NT2/D1 (cell line): ENCODE data around the gene OR10A5.
"Not testable (repeated sequence)": the region's sequence is repeated elsewhere in the genome, so short reads cannot be mapped to it uniquely, and the experiment has no call there.

Source experiments
- DNase-seq: peaks from one replicate; pipeline ENCODE4 v3.0.0-alpha.2; 2011; ENCODE audit warnings: low read depth, low spot score
- H3K27me3 ChIP-seq: 2 replicates; pipeline ENCODE4 v1.6.0; 2011; ENCODE audit warnings: mild to moderate bottlenecking; ENCODE audit not compliant: insufficient read length, insufficient read depth
- H3K36me3 ChIP-seq: 2 replicates; pipeline ENCODE4 v1.6.1; 2011; ENCODE audit warnings: mild to moderate bottlenecking, low read length, mixed read lengths; ENCODE audit not compliant: insufficient read depth, insufficient read length
- H3K4me1 ChIP-seq: 2 replicates; pipeline ENCODE4 v1.5.1; 2011; ENCODE audit not compliant: insufficient read depth, insufficient read length
- H3K4me3 ChIP-seq: 2 replicates; pipeline ENCODE4 v1.5.1; 2011; ENCODE audit warnings: low read depth; ENCODE audit not compliant: insufficient read length
- H3K9ac ChIP-seq: 2 replicates; pipeline ENCODE4 v1.6.0; 2011; ENCODE audit warnings: low read depth; ENCODE audit not compliant: insufficient read length
- H3K9me3 ChIP-seq: 2 replicates; pipeline ENCODE4 v1.5.1; 2011; ENCODE audit warnings: mild to moderate bottlenecking, low read length; ENCODE audit not compliant: insufficient read depth
- SUZ12 ChIP-seq: IDR thresholded peaks from 2 replicates; pipeline ENCODE4 v1.6.1; 2011; ENCODE audit not compliant: insufficient read length, insufficient read depth; ENCODE audit errors: extremely low read depth
- YY1 ChIP-seq: IDR thresholded peaks from 2 replicates; pipeline ENCODE4 v1.6.1; 2011; ENCODE audit not compliant: insufficient read length, insufficient read depth
- ZNF274 ChIP-seq: IDR thresholded peaks from 2 replicates; pipeline ENCODE4 v1.6.1; 2011; ENCODE audit warnings: mild to moderate bottlenecking, low read depth, low read length

Gene OR10A5

DNA sequence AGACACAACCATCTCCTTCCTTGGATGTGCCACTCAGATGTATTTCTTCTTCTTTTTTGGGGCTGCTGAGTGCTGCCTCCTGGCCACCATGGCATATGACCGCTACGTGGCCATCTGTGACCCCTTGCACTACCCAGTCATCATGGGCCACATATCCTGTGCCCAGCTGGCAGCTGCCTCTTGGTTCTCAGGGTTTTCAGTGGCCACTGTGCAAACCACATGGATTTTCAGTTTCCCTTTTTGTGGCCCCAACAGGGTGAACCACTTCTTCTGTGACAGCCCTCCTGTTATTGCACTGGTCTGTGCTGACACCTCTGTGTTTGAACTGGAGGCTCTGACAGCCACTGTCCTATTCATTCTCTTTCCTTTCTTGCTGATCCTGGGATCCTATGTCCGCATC lies 31.4 kb downstream of the OR10A5 start:
- no peak overlapping the region for H3K9ac ChIP-seq
- TF ChIP-seq SUZ12: no peak
- TF ChIP-seq ZNF274: no peak
- no peak for TF ChIP-seq YY1
- H3K4me3 ChIP-seq: no peak overlapping the region
- H3K4me1 ChIP-seq: no peaks in the 10 kb centered on the region
- no peak for DNase-seq
- no peaks in the 10 kb centered on the region for H3K9me3 ChIP-seq
- no peaks in the 10 kb centered on the region for H3K36me3 ChIP-seq
- H3K27me3 ChIP-seq: no peaks in the 10 kb centered on the region

DNA sequence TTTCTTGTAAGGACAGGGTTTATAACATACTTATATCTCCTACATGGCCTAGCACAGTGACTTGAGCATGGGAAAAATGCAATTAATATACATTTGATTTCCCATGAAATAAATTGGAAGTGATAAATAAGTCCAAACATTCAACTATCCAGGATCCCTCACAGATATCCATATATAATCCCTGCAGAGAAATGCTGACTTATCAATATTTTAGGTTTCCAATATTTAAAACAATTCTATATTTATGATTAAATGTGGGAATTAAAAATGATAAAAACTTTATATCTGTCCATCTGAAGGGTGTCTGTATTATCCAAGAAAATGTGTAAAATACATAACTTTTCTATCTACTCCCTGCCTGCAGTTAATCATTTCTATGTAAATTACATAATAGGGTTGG lies 37.3 kb downstream of the OR10A5 start:
- Histone ChIP-seq H3K9me3 (no peaks in the 10 kb centered on the region), H3K4me1 (no peaks in the 10 kb centered on the region), H3K27me3 (no peaks in the 10 kb centered on the region), H3K9ac (no peak overlapping the region), H3K36me3 (no peaks in the 10 kb centered on the region), H3K4me3 (no peak overlapping the region)
- TF ChIP-seq SUZ12: no peak
- TF ChIP-seq ZNF274: no peak
- no peak for DNase-seq

DNA sequence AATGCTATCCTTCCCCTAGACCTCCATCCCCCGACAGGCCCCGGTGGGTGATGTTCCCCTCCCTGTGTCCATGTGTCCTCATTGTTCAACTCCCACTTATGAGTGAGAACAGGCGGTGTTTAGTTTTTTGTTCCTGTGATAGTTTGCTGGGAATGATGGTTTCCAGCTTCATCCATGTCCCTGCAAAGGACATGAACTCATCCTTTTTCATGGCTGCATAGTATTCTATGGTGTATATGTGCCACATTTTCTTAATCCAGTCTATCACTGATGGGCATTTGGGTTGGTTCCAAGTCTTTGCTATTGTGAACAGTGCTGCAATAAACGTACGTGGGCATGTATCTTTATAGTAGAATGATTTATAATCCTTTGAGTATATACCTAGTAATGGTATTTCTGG lies 42.2 kb downstream of the OR10A5 start:
- not testable (repeated sequence) for H3K4me3 ChIP-seq, DNase-seq, H3K9me3 ChIP-seq, H3K27me3 ChIP-seq, H3K9ac ChIP-seq, H3K36me3 ChIP-seq, H3K4me1 ChIP-seq

DNA sequence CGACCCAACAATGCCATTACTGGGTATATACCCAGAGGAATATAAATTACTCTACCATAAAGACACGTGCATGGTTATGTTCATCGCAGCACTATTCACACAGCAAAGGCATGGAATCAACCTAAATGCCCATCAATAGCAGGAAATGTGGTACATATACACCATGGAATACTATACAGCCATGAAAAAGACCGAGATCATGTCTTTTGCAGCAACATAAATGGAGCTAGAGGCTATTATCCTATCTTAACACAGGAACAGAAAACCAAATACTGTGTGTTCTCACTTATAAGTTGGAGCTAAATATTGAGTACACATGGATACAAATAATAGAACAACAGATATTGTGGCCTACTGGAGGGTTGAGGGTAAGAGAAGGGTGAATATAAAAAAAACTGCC lies 43.3 kb downstream of the OR10A5 start:
- no peaks in the 10 kb centered on the region for H3K4me1 ChIP-seq
- no peak overlapping the region for H3K4me3 ChIP-seq
- no peak overlapping the region for H3K9ac ChIP-seq
- no peaks in the 10 kb centered on the region for H3K9me3 ChIP-seq
- H3K36me3 ChIP-seq: no peaks in the 10 kb centered on the region
- no peak for TF ChIP-seq SUZ12
- no peak for TF ChIP-seq ZNF274
- no peak for TF ChIP-seq YY1
- DNase-seq: no peak
- no peaks in the 10 kb centered on the region for H3K27me3 ChIP-seq

DNA sequence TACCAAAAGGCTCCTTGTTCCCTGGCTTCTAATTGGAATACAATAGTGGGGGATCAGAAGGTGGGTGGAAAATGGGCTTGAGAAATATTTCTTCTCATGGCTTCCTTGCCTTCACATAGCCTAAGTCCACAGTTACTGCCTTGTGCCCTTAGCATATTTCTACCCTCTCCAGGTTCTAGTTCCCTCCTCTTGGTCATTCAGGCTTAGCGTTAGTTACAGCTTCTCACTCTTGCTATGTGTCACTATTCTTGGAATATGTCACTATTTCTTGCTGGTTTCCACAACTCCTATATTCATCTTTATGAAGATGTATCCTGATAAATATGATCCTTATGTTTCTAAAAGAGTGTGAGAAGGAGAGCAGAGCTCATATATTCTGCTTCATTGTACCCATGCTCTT lies 44.4 kb downstream of the OR10A5 start:
- H3K9ac ChIP-seq: no peak overlapping the region
- H3K4me3 ChIP-seq: no peak overlapping the region
- no peaks in the 10 kb centered on the region for H3K4me1 ChIP-seq
- no peaks in the 10 kb centered on the region for H3K36me3 ChIP-seq
- TF ChIP-seq ZNF274 (no peak), SUZ12 (no peak), YY1 (no peak)
- no peaks in the 10 kb centered on the region for H3K9me3 ChIP-seq
- no peaks in the 10 kb centered on the region for H3K27me3 ChIP-seq
- no peak for DNase-seq

DNA sequence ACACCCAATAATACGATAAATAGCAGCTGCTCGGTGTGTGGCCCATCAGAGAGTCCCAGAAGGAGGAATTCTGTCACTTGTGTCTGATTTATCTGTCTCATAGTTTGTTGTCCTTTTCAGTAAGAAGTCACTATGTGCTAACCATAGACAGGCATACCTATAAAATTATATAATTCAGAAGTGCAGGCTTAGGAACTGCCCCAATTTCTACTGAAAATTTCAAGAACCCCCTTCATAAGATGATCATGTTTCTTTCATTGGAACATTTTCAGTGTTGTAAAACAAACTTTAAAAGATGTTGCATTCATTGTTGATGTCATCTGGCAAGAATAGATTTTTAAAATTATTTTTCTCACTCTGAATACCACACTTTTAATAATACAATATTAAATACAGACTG lies 46.9 kb downstream of the OR10A5 start, which contains the start of gene OR2D2:
TSS of gene OR2D2 (minus strand) at position 101 of the 400 bp plus-strand sequence. CDS start at position 101, 0 bp downstream.
- DNase-seq: no peak
- no peaks in the 10 kb centered on the region for H3K9me3 ChIP-seq
- H3K36me3 ChIP-seq: no peaks in the 10 kb centered on the region
- no peak within 1 kb of the TSS for H3K9ac ChIP-seq
- H3K4me3 ChIP-seq: no peak within 1 kb of the TSS
- no peak for TF ChIP-seq YY1
- no peak for TF ChIP-seq SUZ12
- TF ChIP-seq ZNF274: no peak
- no peaks in the 10 kb centered on the region for H3K4me1 ChIP-seq
- H3K27me3 ChIP-seq: no peaks in the 10 kb centered on the region

DNA sequence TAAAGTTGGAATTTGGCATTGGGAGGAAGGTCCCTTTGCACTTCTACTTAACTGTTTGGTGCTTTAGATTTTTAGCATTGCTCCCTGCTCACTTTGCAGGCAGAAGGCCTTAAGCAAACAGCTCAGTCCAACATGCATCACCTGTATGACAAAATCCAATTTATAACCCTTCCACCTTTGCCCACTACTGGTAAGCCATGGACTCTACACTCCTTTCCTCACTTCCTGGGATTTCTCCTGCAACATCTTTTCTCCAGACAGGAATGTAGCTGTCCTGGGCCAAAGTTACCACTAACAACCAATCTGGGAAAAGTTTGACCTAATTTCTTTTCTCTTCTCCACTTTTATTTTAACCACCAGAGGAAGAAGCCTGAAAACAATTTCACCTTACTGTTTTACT lies 48.6 kb downstream of the OR10A5 start:
- no peaks in the 10 kb centered on the region for H3K9me3 ChIP-seq
- no peak for TF ChIP-seq ZNF274
- H3K4me3 ChIP-seq: no peak overlapping the region
- H3K36me3 ChIP-seq: no peaks in the 10 kb centered on the region
- no peaks in the 10 kb centered on the region for H3K4me1 ChIP-seq
- no peaks in the 10 kb centered on the region for H3K27me3 ChIP-seq
- DNase-seq: no peak
- H3K9ac ChIP-seq: no peak overlapping the region

DNA sequence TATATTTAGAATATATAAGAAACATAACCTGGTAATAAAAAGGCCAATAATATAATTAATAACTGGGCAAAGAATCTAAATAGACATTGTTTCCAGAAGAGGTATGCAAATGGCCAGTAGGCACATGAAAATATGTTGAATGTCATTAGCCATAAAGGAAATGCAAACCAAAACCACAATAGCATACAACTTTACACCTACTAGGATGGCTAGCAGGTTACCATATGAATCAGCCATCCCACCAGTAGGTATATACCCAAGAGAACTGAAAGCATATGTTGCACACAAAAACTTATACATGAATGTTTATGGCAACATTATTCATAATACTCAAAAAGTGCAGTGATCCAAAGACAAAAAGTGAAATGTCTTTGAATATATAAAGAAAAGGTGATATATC lies 49.5 kb downstream of the OR10A5 start:
- Histone ChIP-seq H3K27me3 (no peaks in the 10 kb centered on the region), H3K4me3 (no peak overlapping the region), H3K9ac (no peak overlapping the region), H3K9me3 (no peaks in the 10 kb centered on the region), H3K36me3 (no peaks in the 10 kb centered on the region), H3K4me1 (no peaks in the 10 kb centered on the region)
- TF ChIP-seq SUZ12 (no peak), YY1 (no peak), ZNF274 (no peak)
- no peak for DNase-seq
